Cardiac muscle cell (in vitro differentiated cells and primary cell): Measurements from ENCODE around the gene CLPTM1L. TPM values are rescaled to one million over a fixed set of nuclear protein-coding genes. Genes with fewer than 3 reads are reported as not detected.

Experiments used
- DNase-seq, 2 donors: peaks; one replicate each; pipeline versions ENCODE4 v3.0.0 to v3.0.0-alpha.2; 2010 to 2017; ENCODE audit warnings: low read depth in 1 of 2, low spot score in 1 of 2
- H3K27ac ChIP-seq: fragments of 200-600 bp; sonication (generic); 2 replicates; pipeline ENCODE4 v1.5.1; 2016
- H3K27me3 ChIP-seq: fragments of 200-600 bp; sonication (generic); 2 replicates; pipeline ENCODE4 v1.6.0; 2016; ENCODE audit warnings: control low read depth
- H3K36me3 ChIP-seq: fragments of 200-600 bp; sonication (generic); 2 replicates; pipeline ENCODE4 v1.5.1; 2016; ENCODE audit warnings: control low read depth
- H3K4me1 ChIP-seq: fragments of 200-600 bp; sonication (generic); 2 replicates; pipeline ENCODE4 v1.8.1; 2017; ENCODE audit warnings: low read depth, mild to moderate bottlenecking, mixed run types
- H3K4me3 ChIP-seq: fragments of 200-600 bp; sonication (generic); 2 replicates; pipeline ENCODE4 v1.5.1; 2016; ENCODE audit warnings: mild to moderate bottlenecking
- H3K9me3 ChIP-seq: fragments of 200-600 bp; sonication (generic); 2 replicates; pipeline ENCODE4 v1.5.1; 2017; ENCODE audit warnings: low read depth, mild to moderate bottlenecking, control low read depth
- CTCF ChIP-seq: IDR thresholded peaks from 2 replicates; pipeline ENCODE4 v1.5.1; 2012; ENCODE audit warnings: low read depth, mild to moderate bottlenecking, low read length
- polyA plus RNA-seq: library from polyadenylated mRNA; unstranded; fragments of >200 nt; fragmentation: Nextera tagmentation; extraction: Ambion mirVana; gene quantifications from 2 replicates; pipeline ENCODE4 v1.2.1, GENCODE V29; 2016
- total RNA-seq: library from RNA; depleted of rRNA; stranded (reverse); fragments of >200 nt; gene quantifications from 2 replicates; pipeline ENCODE4 v1.2.3, GENCODE V29; 2016

CLPTM1L gene
- total and polyA plus RNA-seq, 2 experiments from 2014 or later = 78.4 to 154 TPM

GRCh38 chr5:1325870-1326531, 18.9 kb downstream of the CLPTM1L start:
- DNase-seq = no peak

DNA sequence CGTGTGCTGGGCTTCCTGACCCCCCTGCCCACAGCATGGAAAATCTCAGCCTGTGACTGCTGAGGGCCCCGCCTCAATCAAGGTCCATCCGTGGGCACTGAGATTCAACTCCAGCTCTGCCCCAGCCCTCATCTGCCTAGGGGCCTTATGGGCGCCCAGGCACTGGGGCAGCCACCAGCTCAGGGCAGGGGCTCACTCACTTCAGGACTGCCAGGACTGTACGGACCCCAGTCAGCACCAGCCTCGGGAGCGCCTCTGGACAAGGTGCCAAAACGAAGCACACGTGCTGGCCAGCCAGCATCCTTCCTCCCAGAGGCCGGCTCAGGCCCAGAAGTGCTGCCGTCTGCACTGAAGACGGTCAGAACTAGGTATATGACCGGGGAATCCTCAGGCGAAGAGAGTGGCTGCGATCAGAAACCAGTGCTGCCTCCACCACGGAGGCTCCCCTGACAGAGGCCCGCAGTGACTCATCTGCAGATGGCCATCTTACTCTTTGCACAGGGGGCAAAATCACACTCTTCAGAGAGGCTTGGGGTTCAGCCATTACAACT, 19.6 kb downstream of the CLPTM1L start:
- Histone ChIP-seq H3K36me3 (peaks cover 15% of the 10 kb centered on the region), H3K4me1 (no peaks in the 10 kb centered on the region), H3K4me3 (no peak overlapping the region), H3K9me3 (no peaks in the 10 kb centered on the region), H3K27ac (no peak overlapping the region), H3K27me3 (no peaks in the 10 kb centered on the region)
- no peak for TF ChIP-seq CTCF
- DNase-seq = no peak

More at GRCh38 chr5:1325870-1326531, 18.9 kb downstream of the CLPTM1L start:
- no peak for TF ChIP-seq CTCF
- H3K27me3 ChIP-seq = no peaks in the 10 kb centered on the region
- peak overlapping the region; percentile 62 for H3K27ac ChIP-seq
- H3K9me3 ChIP-seq = no peaks in the 10 kb centered on the region
- H3K36me3 ChIP-seq = peaks cover 9% of the 10 kb centered on the region
- H3K4me3 ChIP-seq = no peak overlapping the region
- no peaks in the 10 kb centered on the region for H3K4me1 ChIP-seq

DNA sequence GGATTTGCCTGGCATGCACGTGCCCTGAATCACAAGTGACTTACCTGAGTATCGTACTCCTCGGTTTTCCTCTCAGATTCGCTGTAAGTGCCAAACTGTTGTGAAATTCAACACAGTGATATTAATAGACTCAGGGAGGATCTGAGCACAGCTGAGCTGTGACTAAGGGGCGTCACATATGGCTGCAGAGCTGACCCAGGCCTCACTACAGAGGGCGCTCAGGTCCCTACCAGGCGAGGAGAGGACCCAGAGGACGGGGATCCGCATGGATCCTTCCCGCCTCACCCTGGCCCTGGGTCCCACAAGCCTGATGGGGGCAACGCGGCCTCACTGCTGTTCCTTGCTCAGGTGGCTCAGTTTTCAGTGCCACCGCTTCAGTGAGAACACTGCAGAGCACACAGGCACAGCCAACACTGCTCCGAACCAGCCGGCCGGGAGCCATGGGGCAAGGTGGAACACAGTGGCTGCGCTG, 20.1 kb downstream of the CLPTM1L start:
- H3K4me1 ChIP-seq = no peaks in the 10 kb centered on the region
- no peaks in the 10 kb centered on the region for H3K9me3 ChIP-seq
- peaks cover 18% of the 10 kb centered on the region for H3K36me3 ChIP-seq
- no peak overlapping the region for H3K4me3 ChIP-seq
- no peak overlapping the region for H3K27ac ChIP-seq
- DNase-seq = no peak
- no peaks in the 10 kb centered on the region for H3K27me3 ChIP-seq
- no peak for TF ChIP-seq CTCF

DNA sequence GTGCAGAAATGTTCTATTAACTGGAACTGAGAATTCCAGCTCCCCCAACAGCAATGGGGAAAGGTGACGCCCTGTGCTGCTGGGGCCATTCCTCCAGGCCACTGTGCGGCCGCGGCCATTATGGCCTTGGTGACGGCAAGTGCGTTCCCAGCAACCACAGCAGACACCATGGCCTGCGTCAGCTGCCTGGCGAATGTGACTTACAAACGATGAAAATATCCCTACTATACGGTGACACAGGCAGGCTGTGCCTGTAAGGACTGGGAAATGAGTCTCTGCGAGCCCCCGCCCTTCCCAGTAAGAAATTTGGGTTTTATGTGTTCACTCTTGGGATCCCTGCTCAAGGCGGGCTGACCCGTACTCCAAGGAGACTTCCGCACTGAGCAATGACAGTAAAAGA, 20.6 kb downstream of the CLPTM1L start:
- Histone ChIP-seq H3K4me3 (no peak overlapping the region), H3K4me1 (no peaks in the 10 kb centered on the region), H3K27ac (no peak overlapping the region), H3K9me3 (no peaks in the 10 kb centered on the region), H3K27me3 (no peaks in the 10 kb centered on the region), H3K36me3 (peaks cover 18% of the 10 kb centered on the region)
- DNase-seq = no peak
- no peak for TF ChIP-seq CTCF

DNA sequence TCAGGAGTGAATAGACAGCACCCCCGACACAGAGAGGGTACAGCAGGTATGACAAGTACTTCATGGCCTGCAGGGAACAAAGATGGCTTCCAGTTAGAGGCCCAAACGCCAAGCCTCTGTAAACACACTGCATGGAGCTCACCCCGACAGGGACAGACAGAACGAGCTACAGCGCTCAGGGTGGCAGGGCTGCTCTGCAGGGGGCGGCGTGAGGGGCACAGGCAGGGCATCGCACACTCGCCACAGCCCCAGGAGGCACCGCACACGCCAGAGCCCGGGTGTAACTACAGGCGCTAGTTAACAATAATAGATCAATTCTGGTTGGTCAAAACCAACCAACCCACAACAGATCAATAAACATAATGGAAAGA, 21.1 kb downstream of the CLPTM1L start:
- no peak for TF ChIP-seq CTCF
- H3K4me3 ChIP-seq = no peak overlapping the region
- no peaks in the 10 kb centered on the region for H3K9me3 ChIP-seq
- no peak overlapping the region for H3K27ac ChIP-seq
- no peak for DNase-seq
- H3K27me3 ChIP-seq = no peaks in the 10 kb centered on the region
- H3K4me1 ChIP-seq = no peaks in the 10 kb centered on the region
- H3K36me3 ChIP-seq = peaks cover 19% of the 10 kb centered on the region
